Hepatocyte (in vitro differentiated cells): ENCODE data around the gene IPMK. TPM values are rescaled to one million over a fixed set of nuclear protein-coding genes. Genes with fewer than 3 reads are reported as not detected.
A peak's percentile ranks its signal among the peaks of the same experiment; 100 is the strongest.
"Not testable (repeated sequence)": the region's sequence is repeated elsewhere in the genome, so short reads cannot be mapped to it uniquely, and the experiment has no call there.

Experiments used
- DNase-seq: peaks from one replicate; pipeline ENCODE4 v3.0.0-alpha.2; 2016; ENCODE audit warnings: low spot score
- H2AFZ ChIP-seq: fragments of 200-600 bp; sonication (generic); 2 replicates; pipeline ENCODE4 v1.6.0; 2016; ENCODE audit warnings: antibody characterized with exemption, mild to moderate bottlenecking
- H3K27ac ChIP-seq: fragments of 200-600 bp; sonication (generic); 2 replicates; pipeline ENCODE4 v1.5.1; 2016; ENCODE audit warnings: mild to moderate bottlenecking
- H3K27me3 ChIP-seq: fragments of 200-600 bp; sonication (generic); 2 replicates; pipeline ENCODE4 v1.6.1; 2016
- H3K36me3 ChIP-seq: fragments of 200-600 bp; sonication (generic); replicated peaks from 2 replicates; pipeline ENCODE4 v1.5.1; 2016; ENCODE audit warnings: low read depth; ENCODE audit not compliant: insufficient read depth
- H3K4me1 ChIP-seq: fragments of 200-600 bp; sonication (generic); 2 replicates; pipeline ENCODE4 v1.5.1; 2016; ENCODE audit warnings: mild to moderate bottlenecking, moderate library complexity; ENCODE audit not compliant: insufficient read depth
- H3K4me2 ChIP-seq: fragments of 200-600 bp; sonication (generic); 2 replicates; pipeline ENCODE4 v1.6.0; 2016
- H3K4me3 ChIP-seq: fragments of 200-600 bp; sonication (generic); 2 replicates; pipeline ENCODE4 v1.5.1; 2016; ENCODE audit warnings: mild to moderate bottlenecking
- H3K79me2 ChIP-seq: fragments of 200-600 bp; sonication (generic); 2 replicates; pipeline ENCODE4 v1.6.0; 2017; ENCODE audit warnings: mild to moderate bottlenecking
- H3K9me2 ChIP-seq: fragments of 200-600 bp; sonication (generic); replicated peaks from 2 replicates; pipeline ENCODE4 v1.6.0; 2017; ENCODE audit warnings: mild to moderate bottlenecking; ENCODE audit not compliant: insufficient read depth
- H3K9me3 ChIP-seq: fragments of 200-600 bp; sonication (generic); 2 replicates; pipeline ENCODE4 v1.5.1; 2016; ENCODE audit warnings: low read depth, mild to moderate bottlenecking
- H4K20me1 ChIP-seq: fragments of 200-600 bp; sonication (generic); 2 replicates; pipeline ENCODE4 v1.6.0; 2016; ENCODE audit warnings: mild to moderate bottlenecking; ENCODE audit not compliant: insufficient read depth, poor library complexity, severe bottlenecking
- EZH2 ChIP-seq: fragments of 200-600 bp; sonication (generic); IDR thresholded peaks from 2 replicates; pipeline ENCODE4 v1.6.1; 2016; ENCODE audit warnings: antibody characterized with exemption, mild to moderate bottlenecking, borderline replicate concordance
- EZH2phosphoT487 ChIP-seq: fragments of 200-600 bp; sonication (generic); IDR thresholded peaks from one replicate; pipeline ENCODE4 v1.6.1; 2018; ENCODE audit warnings: antibody characterized with exemption, mild to moderate bottlenecking, low read depth, moderate library complexity; ENCODE audit not compliant: unreplicated experiment, severe bottlenecking
- WGBS: methylation state at CpG from one replicate; pipeline ENCODE4 v1.1.6; 2016; ENCODE audit warnings: low lambda C conversion rate; ENCODE audit errors: missing lambda C conversion rate; 5-methylcytosine and 5-hydroxymethylcytosine counted together
- polyA plus RNA-seq: library from polyadenylated mRNA; unstranded; fragments of >200 nt; fragmentation: Nextera tagmentation; extraction: Ambion mirVana; gene quantifications from 2 replicates; pipeline ENCODE4 v1.2.1, GENCODE V29; 2016
- total RNA-seq: library from RNA; depleted of rRNA; stranded (reverse); fragments of >200 nt; gene quantifications from 2 replicates; pipeline ENCODE4 v1.2.3, GENCODE V29; 2014
- TF ChIP-seq, protein P1 (sequence below): fragments of 200-600 bp; sonication (generic); IDR thresholded peaks from 2 replicates; pipeline ENCODE4 v1.5.1; 2016; ENCODE audit warnings: antibody characterized with exemption, mild to moderate bottlenecking; ENCODE audit not compliant: poor library complexity

IPMK gene
- total and polyA plus RNA-seq, 2 experiments from 2014 or later, result 2.9 to 17.5 TPM

GRCh38 chr10:58239561-58240169 lies 28.0 kb downstream of the IPMK start:
- no peak overlapping the region for H2AFZ ChIP-seq
- no peaks in the 10 kb centered on the region for H3K4me1 ChIP-seq
- no peaks in the 10 kb centered on the region for H4K20me1 ChIP-seq
- no peak overlapping the region for H3K27ac ChIP-seq
- H3K79me2 ChIP-seq, result peaks cover 54% of the 10 kb centered on the region
- H3K4me3 ChIP-seq, result no peak overlapping the region
- H3K27me3 ChIP-seq, result no peaks in the 10 kb centered on the region
- WGBS, result 66% methylated on average over 5 of the region's 5 CpGs
- no peak overlapping the region for H3K4me2 ChIP-seq
- DNase-seq, result no peak
- H3K36me3 ChIP-seq, result no peaks in the 10 kb centered on the region
- H3K9me3 ChIP-seq, result no peaks in the 10 kb centered on the region
- no peak for TF ChIP-seq EZH2phosphoT487
- TF ChIP-seq, protein P1, sequence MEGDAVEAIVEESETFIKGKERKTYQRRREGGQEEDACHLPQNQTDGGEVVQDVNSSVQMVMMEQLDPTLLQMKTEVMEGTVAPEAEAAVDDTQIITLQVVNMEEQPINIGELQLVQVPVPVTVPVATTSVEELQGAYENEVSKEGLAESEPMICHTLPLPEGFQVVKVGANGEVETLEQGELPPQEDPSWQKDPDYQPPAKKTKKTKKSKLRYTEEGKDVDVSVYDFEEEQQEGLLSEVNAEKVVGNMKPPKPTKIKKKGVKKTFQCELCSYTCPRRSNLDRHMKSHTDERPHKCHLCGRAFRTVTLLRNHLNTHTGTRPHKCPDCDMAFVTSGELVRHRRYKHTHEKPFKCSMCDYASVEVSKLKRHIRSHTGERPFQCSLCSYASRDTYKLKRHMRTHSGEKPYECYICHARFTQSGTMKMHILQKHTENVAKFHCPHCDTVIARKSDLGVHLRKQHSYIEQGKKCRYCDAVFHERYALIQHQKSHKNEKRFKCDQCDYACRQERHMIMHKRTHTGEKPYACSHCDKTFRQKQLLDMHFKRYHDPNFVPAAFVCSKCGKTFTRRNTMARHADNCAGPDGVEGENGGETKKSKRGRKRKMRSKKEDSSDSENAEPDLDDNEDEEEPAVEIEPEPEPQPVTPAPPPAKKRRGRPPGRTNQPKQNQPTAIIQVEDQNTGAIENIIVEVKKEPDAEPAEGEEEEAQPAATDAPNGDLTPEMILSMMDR, result no peak
- TF ChIP-seq EZH2, result no peak
- H3K9me2 ChIP-seq, result no peaks in the 10 kb centered on the region

GRCh38 chr10:58237014-58237834 lies 30.5 kb downstream of the IPMK start:
- no peak overlapping the region for H3K27ac ChIP-seq
- no peaks in the 10 kb centered on the region for H3K4me1 ChIP-seq
- H4K20me1 ChIP-seq, result no peaks in the 10 kb centered on the region
- no peaks in the 10 kb centered on the region for H3K27me3 ChIP-seq
- no peak overlapping the region for H3K4me3 ChIP-seq
- peaks cover 51% of the 10 kb centered on the region for H3K79me2 ChIP-seq
- WGBS, result 83% methylated on average over 3 of the region's 3 CpGs
- H3K4me2 ChIP-seq, result no peak overlapping the region
- H3K9me3 ChIP-seq, result no peaks in the 10 kb centered on the region
- no peaks in the 10 kb centered on the region for H3K36me3 ChIP-seq
- H3K9me2 ChIP-seq, result no peaks in the 10 kb centered on the region
- DNase-seq, result no peak
- H2AFZ ChIP-seq, result no peak overlapping the region
- TF ChIP-seq EZH2phosphoT487 (no peak), EZH2 (no peak)
- TF ChIP-seq, protein P1, result no peak

DNA sequence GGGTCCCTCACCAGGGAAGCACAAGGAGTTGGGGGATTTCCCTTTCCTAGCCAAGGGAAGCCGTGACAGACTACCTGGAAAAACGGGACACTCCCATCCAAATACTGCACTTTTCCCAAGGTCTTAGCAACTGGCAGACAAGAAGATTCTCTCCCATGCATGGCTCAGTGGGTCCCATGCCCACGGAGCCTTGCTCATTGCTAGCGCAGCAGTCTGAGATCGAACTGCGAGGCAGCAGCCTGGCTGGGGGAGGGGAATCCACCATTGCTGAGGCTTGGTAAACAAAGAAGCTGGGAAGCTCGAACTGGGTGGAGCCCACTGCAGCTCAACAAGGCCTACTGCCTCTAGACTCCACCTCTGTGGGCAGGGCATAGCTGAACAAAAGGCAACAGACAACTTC lies 37.8 kb downstream of the IPMK start:
- H3K36me3 ChIP-seq, H2AFZ ChIP-seq, H3K4me3 ChIP-seq, H4K20me1 ChIP-seq, H3K27ac ChIP-seq, H3K9me2 ChIP-seq, DNase-seq, H3K9me3 ChIP-seq, H3K27me3 ChIP-seq, H3K4me2 ChIP-seq, H3K79me2 ChIP-seq: not testable (repeated sequence)
- WGBS, result 90% methylated on average over 7 of the region's 7 CpGs
- H3K4me1 ChIP-seq, result peaks cover 10% of the 10 kb centered on the region

- H3K4me2 ChIP-seq, result peak overlapping the region; percentile 47
- no peaks in the 10 kb centered on the region for H3K27me3 ChIP-seq
- H3K27ac ChIP-seq, result peak overlapping the region; percentile 5
- TF ChIP-seq EZH2 (no peak), EZH2phosphoT487 (no peak)
- TF ChIP-seq, protein P1, result no peak
- H3K79me2 ChIP-seq, result no peaks in the 10 kb centered on the region
- H4K20me1 ChIP-seq, result no peaks in the 10 kb centered on the region
- no peaks in the 10 kb centered on the region for H3K9me2 ChIP-seq
- H3K9me3 ChIP-seq, result no peaks in the 10 kb centered on the region
- 70% methylated on average over 2 of the region's 2 CpGs for WGBS
- H2AFZ ChIP-seq, result no peak overlapping the region
- peaks cover 10% of the 10 kb centered on the region for H3K4me1 ChIP-seq
- H3K4me3 ChIP-seq, result no peak overlapping the region
- DNase-seq, result no peak
- no peaks in the 10 kb centered on the region for H3K36me3 ChIP-seq
These were observed 42.0 kb downstream of the IPMK start for GRCh38 chr10:58225654-58226053.
